ENCODE measurements around the gene FAM240B.

DNA sequence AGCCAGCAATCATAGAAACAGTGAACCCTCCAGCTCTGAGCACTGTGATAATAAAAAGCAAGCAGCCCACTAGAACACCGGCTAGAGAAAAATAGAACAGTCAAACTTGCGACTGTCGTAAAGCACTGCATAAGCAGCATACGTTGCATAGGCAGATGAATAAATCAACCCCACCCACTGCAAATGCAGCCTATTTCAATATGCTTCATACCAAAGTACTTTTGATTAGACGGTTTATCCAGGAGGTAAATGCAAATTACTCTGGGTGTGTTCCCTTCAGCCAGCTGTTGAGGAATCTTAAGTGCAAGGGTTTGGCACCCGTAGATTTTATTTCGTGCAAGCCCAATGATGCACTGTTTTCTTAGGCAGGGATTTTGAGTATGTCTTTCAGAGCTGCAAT is 67.4 kb downstream of the FAM240B start:
- no peak for TF ChIP-seq ZBTB7A (IDR thresholded peaks at IDR 0.05; ENCODE audit: low read depth)
- TF ChIP-seq TCF12 (IDR thresholded peaks at IDR 0.05; ENCODE audit: low read depth) = no peak
- no peak for TF ChIP-seq CEBPB (IDR thresholded peaks at IDR 0.05)
- TF ChIP-seq, protein P1, sequence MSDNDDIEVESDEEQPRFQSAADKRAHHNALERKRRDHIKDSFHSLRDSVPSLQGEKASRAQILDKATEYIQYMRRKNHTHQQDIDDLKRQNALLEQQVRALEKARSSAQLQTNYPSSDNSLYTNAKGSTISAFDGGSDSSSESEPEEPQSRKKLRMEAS (IDR thresholded peaks at IDR 0.05) = no peak
- no peak for TF ChIP-seq TAF1 (IDR thresholded peaks at IDR 0.05; ENCODE audit: low read depth)
- TF ChIP-seq EP300 (IDR thresholded peaks at IDR 0.05; ENCODE audit: borderline replicate concordance) = no peak
- no peak for TF ChIP-seq RAD21 (IDR thresholded peaks at IDR 0.05; ENCODE audit: low read depth)
- no peak for TF ChIP-seq TEAD4 (IDR thresholded peaks at IDR 0.05)
